Keratinocyte (primary cell): Measurements from ENCODE around the gene SDF2.

Source experiments
- EZH2 ChIP-seq: IDR thresholded peaks from one replicate; pipeline ENCODE4 v1.6.1; 2012; ENCODE audit warnings: inconsistent platforms, mild to moderate bottlenecking, low read length, moderate library complexity
- TF ChIP-seq, protein P1 (sequence below), 3 experiments: IDR thresholded peaks in 1 of 3; conservative IDR thresholded peaks in 1 of 3; optimal IDR thresholded peaks in 1 of 3; 2 replicates in 2 of 3; 3 replicates in 1 of 3; pipeline versions ENCODE3 to v1.5.1; 2011; ENCODE audit warnings: low read length in 3 of 3, mild to moderate bottlenecking in 3 of 3, moderate library complexity in 2 of 3, control low read depth in 1 of 3, inconsistent platforms in 1 of 3; ENCODE audit not compliant: insufficient read depth in 2 of 3; ENCODE audit errors: extremely low read depth in 1 of 3

DNA sequence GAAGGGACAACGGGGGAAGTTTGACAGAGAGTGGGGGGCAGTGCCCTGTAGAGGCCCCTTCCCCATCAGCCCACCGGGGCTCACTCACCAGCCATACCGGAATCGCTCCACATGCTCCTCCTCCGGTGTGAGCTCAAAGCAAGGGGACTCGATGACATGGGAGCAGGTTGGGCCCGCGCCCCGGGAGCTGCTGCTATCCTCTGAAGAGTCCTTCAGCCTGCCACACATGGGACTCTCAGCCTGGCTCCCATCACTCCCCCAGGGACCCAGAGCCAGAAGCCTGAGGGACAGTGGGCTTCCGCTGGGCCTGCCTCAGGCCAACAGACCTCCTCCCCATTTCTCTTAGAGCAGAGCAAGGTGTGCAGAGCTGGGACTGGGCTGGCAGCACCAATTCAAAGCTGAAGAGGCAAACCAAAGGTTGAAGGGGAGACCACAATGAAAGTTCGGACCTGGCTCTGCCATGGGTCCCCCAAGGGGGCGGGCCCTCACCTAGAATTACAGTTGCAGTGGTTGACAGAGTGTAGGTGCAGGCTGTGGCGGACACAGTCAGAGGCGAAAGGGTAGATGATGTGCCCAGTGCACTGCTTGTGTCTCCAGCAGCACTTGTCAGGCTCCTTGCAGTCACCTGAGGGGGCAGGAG, 42.6 kb upstream of the SDF2 start:
- TF ChIP-seq, protein P1, sequence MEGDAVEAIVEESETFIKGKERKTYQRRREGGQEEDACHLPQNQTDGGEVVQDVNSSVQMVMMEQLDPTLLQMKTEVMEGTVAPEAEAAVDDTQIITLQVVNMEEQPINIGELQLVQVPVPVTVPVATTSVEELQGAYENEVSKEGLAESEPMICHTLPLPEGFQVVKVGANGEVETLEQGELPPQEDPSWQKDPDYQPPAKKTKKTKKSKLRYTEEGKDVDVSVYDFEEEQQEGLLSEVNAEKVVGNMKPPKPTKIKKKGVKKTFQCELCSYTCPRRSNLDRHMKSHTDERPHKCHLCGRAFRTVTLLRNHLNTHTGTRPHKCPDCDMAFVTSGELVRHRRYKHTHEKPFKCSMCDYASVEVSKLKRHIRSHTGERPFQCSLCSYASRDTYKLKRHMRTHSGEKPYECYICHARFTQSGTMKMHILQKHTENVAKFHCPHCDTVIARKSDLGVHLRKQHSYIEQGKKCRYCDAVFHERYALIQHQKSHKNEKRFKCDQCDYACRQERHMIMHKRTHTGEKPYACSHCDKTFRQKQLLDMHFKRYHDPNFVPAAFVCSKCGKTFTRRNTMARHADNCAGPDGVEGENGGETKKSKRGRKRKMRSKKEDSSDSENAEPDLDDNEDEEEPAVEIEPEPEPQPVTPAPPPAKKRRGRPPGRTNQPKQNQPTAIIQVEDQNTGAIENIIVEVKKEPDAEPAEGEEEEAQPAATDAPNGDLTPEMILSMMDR (optimal IDR thresholded peaks at IDR 0.05 in 1 of 3, IDR thresholded peaks at IDR 0.05 in 1 of 3, conservative IDR thresholded peaks at IDR 0.05 in 1 of 3; ENCODE audit: extremely low read depth in 1 of 3, insufficient read depth in 2 of 3, low read length in 3 of 3): no peak
- no peak for TF ChIP-seq EZH2
